Tibial artery (tissue), 4 donors: ENCODE measurements around the gene ANKRD44.

Experiments used
- DNase-seq, 2 donors: peaks; one replicate each; pipeline ENCODE4 v3.0.0-alpha.2; 2019
- H3K27ac ChIP-seq, 2 donors: fragments of 200-600 bp; sonication (generic) in 1 of 2; 1 replicate in 1 of 2; 2 replicates in 1 of 2; pipeline ENCODE4 v1.5.1; 2018 to 2019; ENCODE audit warnings: mild to moderate bottlenecking in 1 of 2
- H3K27me3 ChIP-seq, 2 donors: fragments of 200-600 bp; sonication (generic) in 1 of 2; one replicate each; pipeline versions ENCODE4 v1.5.1 to v1.6.0; 2016 to 2019
- H3K36me3 ChIP-seq, 3 donors: fragments of 200-600 bp; sonication (generic) in 2 of 3; one replicate each; pipeline ENCODE4 v1.5.1; 2016 to 2019; ENCODE audit warnings: mild to moderate bottlenecking in 2 of 3
- H3K4me1 ChIP-seq, 4 donors: fragments of 200-600 bp; sonication (generic) in 2 of 4; 1 replicate in 3 of 4; 2 replicates in 1 of 4; pipeline ENCODE4 v1.5.1; 2016 to 2019
- H3K4me3 ChIP-seq, 2 donors: fragments of 200-600 bp; sonication (generic) in 1 of 2; 1 replicate in 1 of 2; 2 replicates in 1 of 2; pipeline ENCODE4 v1.5.1; 2018 to 2019; ENCODE audit warnings: mild to moderate bottlenecking in 2 of 2
- H3K9me3 ChIP-seq, 3 donors: fragments of 200-600 bp; sonication (generic) in 1 of 3; one replicate each; pipeline ENCODE4 v1.5.1; 2016 to 2019
- intact Hi-C: fragments of 100-400 bp; cut with DNase I; formaldehyde crosslinking; loops from one replicate; pipeline ENCODE4 v1.15.0; 2023; ENCODE audit warnings: low total_unique reads
- TF ChIP-seq, protein P1 (sequence below), 2 experiments: fragments of 200-600 bp in 1 of 2; fragments of 450-650 bp in 1 of 2; IDR thresholded peaks; one replicate each; pipeline ENCODE4 v1.5.1; 2017 to 2019; ENCODE audit warnings: antibody characterized with exemption in 2 of 2, mild to moderate bottlenecking in 1 of 2, moderate library complexity in 1 of 2

ANKRD44 gene

DNA sequence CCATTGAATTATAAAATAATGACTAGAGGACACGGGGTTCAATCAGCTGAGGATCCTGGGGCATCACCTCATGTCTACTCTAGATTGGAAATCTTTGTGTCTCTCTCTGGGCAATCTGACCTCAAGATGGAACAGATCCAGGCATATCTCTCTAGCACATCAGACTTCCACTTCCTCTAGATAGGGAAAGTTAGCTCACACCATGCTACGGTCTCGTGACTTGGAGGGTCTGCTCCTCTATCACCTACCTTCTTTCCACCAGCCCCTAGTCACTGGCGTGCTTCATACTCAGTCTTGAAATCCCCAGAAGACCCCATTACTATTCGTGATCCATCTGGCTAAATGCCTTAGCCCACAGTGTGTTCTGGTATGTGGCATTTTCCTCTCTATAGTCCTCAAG, 148.8 kb downstream of the ANKRD44 start:
- TF ChIP-seq, protein P1, sequence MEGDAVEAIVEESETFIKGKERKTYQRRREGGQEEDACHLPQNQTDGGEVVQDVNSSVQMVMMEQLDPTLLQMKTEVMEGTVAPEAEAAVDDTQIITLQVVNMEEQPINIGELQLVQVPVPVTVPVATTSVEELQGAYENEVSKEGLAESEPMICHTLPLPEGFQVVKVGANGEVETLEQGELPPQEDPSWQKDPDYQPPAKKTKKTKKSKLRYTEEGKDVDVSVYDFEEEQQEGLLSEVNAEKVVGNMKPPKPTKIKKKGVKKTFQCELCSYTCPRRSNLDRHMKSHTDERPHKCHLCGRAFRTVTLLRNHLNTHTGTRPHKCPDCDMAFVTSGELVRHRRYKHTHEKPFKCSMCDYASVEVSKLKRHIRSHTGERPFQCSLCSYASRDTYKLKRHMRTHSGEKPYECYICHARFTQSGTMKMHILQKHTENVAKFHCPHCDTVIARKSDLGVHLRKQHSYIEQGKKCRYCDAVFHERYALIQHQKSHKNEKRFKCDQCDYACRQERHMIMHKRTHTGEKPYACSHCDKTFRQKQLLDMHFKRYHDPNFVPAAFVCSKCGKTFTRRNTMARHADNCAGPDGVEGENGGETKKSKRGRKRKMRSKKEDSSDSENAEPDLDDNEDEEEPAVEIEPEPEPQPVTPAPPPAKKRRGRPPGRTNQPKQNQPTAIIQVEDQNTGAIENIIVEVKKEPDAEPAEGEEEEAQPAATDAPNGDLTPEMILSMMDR (IDR thresholded peaks at IDR 0.05): no peak
- Histone ChIP-seq H3K4me3 (no peak overlapping the region), H3K36me3 (no peaks in the 10 kb centered on the region), H3K27me3 (no peaks in the 10 kb centered on the region), H3K27ac (no peak overlapping the region), H3K4me1 (peaks cover 0 to 58% (median 17%) of the 10 kb centered on the region in 4 donors), H3K9me3 (no peaks in the 10 kb centered on the region)
- DNase-seq: no peak
- intact Hi-C loops: no loop called here

DNA sequence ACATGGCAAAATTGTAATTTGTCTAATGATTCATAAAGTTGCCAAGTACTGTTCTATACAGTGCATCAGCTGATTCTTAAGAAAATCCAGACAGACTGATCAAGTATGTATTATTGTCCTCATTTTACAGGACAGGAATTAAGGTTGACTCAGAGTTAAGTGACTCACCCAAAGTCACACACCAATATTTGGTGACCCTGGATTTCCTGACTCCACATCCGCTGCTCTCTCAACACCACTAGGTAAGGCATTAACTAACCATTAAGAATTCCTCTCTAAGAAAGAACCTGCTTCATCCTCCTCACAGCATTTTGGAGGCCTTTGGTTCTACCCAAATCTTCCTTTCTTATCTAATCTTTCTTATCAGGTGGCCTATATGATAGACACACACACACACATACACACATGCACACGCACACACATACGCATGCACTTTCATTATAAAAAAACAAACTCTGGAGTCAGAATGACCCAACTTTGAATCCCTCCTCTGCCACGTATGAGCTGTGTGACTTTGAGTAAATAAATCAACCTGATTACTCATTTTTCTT, 150.8 kb downstream of the ANKRD44 start:
- H3K4me3 ChIP-seq: no peak overlapping the region
- no peaks in the 10 kb centered on the region for H3K27me3 ChIP-seq
- DNase-seq: no peak
- TF ChIP-seq, protein P1 (IDR thresholded peaks at IDR 0.05): no peak
- intact Hi-C loops: no loop called here
- no peaks in the 10 kb centered on the region for H3K36me3 ChIP-seq
- H3K9me3 ChIP-seq: no peaks in the 10 kb centered on the region
- H3K27ac ChIP-seq: peak overlapping the region; percentile 24 to 43
- peaks cover 0 to 40% (median 13%) of the 10 kb centered on the region in 4 donors for H3K4me1 ChIP-seq

DNA sequence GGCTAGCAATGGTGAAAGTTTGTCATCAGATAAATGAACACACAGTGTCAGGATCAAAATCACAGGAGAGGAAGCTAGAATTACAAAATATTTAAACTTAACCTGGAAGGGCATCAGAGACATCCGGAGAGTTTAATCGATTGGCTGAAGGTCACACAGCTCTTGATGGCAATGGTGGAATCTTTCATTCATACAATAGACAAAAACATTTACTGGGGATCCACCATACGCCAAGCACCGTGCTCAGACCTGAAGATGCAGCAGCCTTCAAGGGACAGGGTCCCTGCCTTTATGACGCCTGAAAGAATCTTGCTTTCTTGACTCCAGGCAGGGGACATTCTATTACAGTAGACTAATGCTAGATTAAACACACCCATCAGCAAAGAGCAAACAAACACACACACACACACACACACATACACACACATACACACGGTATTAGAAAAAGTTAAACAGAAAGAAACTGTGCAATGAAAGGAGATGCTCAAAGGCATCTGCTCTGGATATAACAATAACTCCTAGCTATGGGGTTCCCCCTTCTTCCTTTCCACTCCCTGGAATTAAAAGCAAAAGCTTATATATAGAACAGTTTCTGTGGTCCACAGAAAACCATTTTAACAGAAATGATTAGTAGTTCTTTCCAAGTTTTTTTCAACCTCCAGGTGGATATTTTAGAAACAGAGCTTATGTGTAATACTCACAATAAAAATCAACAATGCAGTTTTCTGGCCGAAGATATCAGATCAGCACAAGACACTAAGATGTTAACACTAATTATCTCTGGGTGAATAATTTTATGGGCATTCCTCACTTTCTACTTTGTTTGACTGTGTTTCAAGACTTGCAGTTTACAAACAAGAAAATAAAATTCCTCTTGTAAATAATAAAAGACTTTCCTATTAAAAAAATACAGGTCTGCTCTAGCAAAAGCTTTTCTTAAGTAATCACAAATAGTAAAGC, 151.7 kb downstream of the ANKRD44 start:
- H3K4me3 ChIP-seq: peak overlapping the region in 1 of 2 donors; percentile 11
- no peaks in the 10 kb centered on the region for H3K9me3 ChIP-seq
- no peaks in the 10 kb centered on the region for H3K27me3 ChIP-seq
- intact Hi-C loops: no loop called here
- no peaks in the 10 kb centered on the region for H3K36me3 ChIP-seq
- TF ChIP-seq, protein P1 (IDR thresholded peaks at IDR 0.05): no peak
- no peak for DNase-seq
- H3K27ac ChIP-seq: peak overlapping the region; percentile 43 to 51
- peaks cover 0 to 33% (median 6%) of the 10 kb centered on the region in 4 donors for H3K4me1 ChIP-seq

DNA sequence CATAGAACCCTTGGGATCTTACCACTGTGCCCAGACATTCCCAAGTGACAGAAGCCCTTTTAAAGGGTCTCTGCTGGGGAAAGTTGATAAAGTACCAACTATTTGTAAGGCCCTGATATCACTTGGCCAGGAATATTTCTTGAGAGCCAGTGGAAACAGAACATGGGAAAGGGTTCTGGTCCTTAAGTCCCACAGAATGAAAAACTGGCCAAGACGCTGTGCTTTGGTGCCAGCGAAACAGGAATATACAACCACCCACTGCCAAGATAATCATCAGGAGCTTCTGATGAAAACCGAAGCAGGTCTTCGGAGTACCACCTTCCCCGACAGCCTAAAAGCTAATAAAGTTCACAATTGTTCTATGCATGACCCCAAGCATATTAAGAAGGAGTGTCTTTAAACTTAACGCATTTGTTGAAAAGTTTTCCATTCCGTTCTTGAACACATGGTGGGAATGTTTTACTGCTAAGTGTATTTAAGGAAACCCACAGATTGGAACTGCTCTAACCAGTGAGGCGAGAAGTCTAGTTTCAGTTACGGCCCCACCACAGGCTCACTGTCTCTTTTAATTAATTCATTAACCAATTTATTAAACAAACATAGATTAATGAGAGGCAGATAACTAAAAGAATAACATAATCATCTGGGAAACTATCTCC, 152.6 kb downstream of the ANKRD44 start:
- Histone ChIP-seq H3K9me3 (no peaks in the 10 kb centered on the region), H3K4me1 (peaks cover 0 to 40% (median 8%) of the 10 kb centered on the region in 4 donors), H3K27me3 (no peaks in the 10 kb centered on the region), H3K36me3 (no peaks in the 10 kb centered on the region), H3K4me3 (peak overlapping the region; percentile 0 to 11), H3K27ac (peak overlapping the region; percentile 43 to 51)
- intact Hi-C loops: no loop called here
- TF ChIP-seq, protein P1 (IDR thresholded peaks at IDR 0.05): no peak
- no peak for DNase-seq

DNA sequence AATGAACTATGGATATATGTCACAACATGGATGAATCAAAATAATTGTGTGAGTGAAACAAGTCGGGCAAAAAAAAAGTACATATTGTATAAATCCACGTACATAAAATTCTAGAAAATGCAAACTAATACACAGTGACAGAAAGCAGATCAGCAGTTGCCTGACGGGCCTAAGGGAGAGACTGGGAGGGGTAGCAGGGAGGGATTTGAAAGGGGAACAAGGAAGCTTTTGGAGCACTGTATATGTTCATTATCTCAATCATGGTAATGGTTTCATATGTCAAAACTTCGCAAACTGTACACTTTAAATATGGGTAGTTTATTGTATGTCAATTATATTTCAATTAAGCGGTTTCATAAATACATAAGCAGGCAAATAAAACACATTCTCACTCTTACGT, 153.8 kb downstream of the ANKRD44 start:
- no peak for DNase-seq
- Histone ChIP-seq H3K27ac (no peak overlapping the region), H3K4me1 (peaks cover 0 to 53% (median 20%) of the 10 kb centered on the region in 4 donors), H3K27me3 (no peaks in the 10 kb centered on the region), H3K36me3 (no peaks in the 10 kb centered on the region), H3K9me3 (no peaks in the 10 kb centered on the region), H3K4me3 (no peak overlapping the region)
- TF ChIP-seq, protein P1 (IDR thresholded peaks at IDR 0.05): no peak
- intact Hi-C loops: no loop called here
